Lower leg skin (tissue), 3 donors: ENCODE data around the gene TMEM9B.

Source experiments
- POLR2A ChIP-seq, 2 donors: fragments of 450-650 bp; IDR thresholded peaks; one replicate each; pipeline ENCODE4 v1.6.1; 2016 to 2017; ENCODE audit warnings: antibody characterized with exemption in 2 of 2, mild to moderate bottlenecking in 1 of 2, moderate library complexity in 1 of 2
- TF ChIP-seq, protein P1 (sequence below), 3 donors: fragments of 450-650 bp; IDR thresholded peaks; one replicate each; pipeline ENCODE4 v1.5.1; 2016; ENCODE audit warnings: antibody characterized with exemption in 3 of 3, mild to moderate bottlenecking in 3 of 3, moderate library complexity in 2 of 3

DNA sequence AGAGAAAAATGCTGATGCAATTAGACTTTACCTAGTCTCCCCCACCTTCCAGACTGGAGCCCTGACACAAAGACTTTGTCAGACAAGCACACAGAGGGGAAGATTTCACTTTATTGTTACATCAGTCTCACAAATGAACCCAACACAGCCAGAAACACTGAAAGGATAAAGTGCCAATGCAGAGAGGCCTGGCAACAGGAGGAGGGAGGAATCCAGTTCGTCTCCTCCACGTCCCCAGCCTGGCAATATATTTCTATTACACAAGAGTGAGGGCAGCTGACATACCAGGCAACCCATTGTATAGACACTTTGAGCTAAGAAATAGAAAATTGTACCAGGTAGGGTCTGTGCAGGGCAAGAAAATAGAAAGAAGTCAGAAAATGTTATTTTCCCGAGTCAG is 16.2 kb upstream of the TMEM9B start:
- TF ChIP-seq, protein P1, sequence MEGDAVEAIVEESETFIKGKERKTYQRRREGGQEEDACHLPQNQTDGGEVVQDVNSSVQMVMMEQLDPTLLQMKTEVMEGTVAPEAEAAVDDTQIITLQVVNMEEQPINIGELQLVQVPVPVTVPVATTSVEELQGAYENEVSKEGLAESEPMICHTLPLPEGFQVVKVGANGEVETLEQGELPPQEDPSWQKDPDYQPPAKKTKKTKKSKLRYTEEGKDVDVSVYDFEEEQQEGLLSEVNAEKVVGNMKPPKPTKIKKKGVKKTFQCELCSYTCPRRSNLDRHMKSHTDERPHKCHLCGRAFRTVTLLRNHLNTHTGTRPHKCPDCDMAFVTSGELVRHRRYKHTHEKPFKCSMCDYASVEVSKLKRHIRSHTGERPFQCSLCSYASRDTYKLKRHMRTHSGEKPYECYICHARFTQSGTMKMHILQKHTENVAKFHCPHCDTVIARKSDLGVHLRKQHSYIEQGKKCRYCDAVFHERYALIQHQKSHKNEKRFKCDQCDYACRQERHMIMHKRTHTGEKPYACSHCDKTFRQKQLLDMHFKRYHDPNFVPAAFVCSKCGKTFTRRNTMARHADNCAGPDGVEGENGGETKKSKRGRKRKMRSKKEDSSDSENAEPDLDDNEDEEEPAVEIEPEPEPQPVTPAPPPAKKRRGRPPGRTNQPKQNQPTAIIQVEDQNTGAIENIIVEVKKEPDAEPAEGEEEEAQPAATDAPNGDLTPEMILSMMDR (IDR thresholded peaks at IDR 0.05) = no peak
- TF ChIP-seq POLR2A (IDR thresholded peaks at IDR 0.05) = no peak
